HG02588 (cell line): Measurements from ENCODE around the gene MZF1.

ENCODE experiments used
- ATAC-seq: cut with Tn5 transposase; IDR thresholded peaks from one replicate; pipeline ENCODE4 v1.9.1; 2021; ENCODE audit warnings: mild to moderate bottlenecking, moderate library complexity; ENCODE audit not compliant: unreplicated experiment

The MZF1 gene

DNA sequence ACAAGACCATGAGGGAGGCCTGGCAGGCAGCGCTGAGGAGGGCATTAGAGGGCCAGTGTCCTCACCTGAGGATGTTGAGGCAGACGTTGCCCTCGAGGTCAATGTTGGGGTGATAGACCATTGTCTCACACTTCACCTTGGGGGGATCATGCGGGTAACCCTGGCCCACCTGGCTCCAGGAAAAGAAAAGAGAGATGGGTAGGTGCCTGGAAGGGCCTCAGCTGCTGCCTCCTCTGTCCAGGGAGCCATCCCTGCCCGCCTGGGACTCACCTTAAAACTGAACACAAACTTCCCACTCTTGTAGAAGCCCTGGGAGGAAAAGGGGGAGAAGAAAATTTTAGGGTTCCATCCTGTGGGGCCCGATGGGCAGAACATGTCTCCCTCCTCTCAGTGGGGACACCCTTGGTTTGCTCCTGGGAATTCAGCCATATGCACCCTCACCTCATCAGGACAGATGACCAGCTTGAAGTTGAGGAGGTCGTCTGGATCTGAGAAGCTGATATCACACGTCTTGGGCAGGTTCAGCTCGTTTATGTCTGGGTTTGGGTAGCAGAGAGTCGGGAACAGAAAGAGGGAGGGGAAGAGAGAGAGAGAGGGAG is 16.4 kb downstream of the MZF1 start:
- ATAC-seq, result no peak

DNA sequence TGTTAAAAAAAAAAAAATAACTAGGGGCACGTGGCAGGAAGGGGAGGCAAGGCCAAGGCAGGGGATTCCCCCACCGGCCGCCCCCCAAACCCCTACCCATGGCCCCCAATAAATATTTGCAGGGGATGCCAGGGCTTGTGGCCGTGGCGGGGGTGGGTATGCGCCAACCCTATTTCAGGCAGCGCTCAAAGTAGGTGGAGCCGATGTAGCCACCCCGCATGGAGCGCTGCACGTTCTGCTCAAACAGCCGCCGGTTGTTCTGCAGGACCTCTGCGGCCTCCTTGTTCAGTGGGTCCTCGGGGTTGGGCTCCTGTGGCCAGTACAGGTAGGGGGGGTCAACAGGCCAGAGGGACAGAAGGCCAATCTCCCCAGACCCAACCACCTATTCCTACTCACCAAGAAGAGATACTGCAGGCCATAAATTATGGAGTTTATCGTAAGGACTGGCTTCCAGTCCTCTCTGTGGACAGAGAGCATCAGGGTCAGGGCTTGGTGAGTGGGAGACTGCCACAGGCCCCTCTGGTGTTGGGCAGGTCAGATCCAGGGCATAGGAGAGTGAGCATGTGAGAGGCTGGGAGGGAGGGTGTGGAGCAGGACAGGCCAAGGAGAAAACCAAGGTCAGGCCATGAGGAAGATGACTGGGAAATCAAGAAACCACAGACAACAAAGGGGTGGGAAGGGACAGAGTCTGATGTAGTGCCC is 17.1 kb downstream of the MZF1 start:
- no peak for ATAC-seq

DNA sequence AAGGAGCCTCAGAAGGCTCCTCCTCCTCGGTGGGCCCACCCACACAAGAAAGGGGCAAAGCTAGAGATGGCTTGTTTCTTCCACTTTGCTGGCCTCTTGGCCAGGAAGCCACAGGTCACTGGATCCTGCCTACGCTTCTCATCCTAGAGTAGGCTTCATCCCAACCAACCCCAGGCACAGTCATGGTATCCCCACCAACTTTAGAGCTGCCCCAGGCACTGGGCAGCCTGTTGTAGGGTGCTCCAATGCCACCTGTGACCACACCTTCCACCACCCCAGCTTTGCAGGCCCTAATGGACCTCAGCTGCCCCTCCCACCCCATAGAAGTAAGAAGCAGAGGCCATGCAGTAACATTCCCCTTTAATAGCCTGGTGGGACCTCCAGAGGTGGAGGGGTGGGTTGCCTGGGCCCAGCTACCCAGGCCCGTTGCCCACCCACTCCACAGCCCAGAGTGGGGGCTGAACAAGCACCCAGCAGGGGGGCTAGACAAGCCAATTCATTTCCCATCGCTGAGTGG is 17.7 kb downstream of the MZF1 start:
- no peak for ATAC-seq

DNA sequence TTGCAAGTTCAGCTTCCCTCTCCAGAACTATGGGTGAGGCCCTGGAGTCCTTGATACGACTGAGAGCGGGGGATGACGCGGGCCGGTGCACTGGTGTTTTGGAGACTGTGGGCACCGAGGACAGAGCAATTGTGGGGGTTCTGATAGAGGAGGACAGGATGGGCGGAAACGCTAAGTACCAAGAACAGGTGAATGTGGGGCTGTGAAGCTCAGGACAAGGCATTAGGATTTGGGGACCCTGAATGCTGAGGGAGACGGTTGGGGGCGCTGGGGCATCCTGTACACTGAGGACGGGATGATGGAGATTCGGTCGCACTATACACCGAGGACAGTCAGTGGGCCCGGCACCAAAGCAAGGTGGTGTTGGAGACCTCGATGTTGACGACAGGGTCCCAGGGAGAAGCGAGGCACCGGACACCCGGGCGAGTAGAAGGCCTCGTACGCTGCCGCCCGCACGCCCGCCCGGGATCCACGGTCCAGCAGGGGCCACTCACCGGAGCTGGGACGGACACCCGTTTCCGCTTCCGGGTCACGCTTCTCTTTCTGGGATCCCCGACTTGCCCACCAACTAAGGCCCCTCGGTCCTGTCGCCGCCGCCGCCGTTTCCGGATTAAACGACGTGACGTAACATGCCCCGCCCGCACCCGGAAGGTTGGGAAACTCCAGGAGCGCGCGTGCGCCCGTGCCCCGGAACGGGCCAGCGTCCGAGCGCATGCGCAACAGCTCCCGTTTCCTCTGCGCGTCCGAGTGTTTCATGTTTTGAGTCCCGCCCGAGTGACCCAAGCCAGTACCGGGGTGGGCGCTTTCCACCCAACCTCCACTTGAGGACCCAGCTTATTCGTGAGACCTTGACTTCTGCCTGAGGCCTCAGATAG is 18.4 kb downstream of the MZF1 start, which contains the start of gene CHMP2A:
TSS of gene CHMP2A (minus strand) at position 612 of the 875 bp plus-strand sequence. CDS start 893 bp downstream, outside the sequence.
- ATAC-seq, result peak; percentile 25

DNA sequence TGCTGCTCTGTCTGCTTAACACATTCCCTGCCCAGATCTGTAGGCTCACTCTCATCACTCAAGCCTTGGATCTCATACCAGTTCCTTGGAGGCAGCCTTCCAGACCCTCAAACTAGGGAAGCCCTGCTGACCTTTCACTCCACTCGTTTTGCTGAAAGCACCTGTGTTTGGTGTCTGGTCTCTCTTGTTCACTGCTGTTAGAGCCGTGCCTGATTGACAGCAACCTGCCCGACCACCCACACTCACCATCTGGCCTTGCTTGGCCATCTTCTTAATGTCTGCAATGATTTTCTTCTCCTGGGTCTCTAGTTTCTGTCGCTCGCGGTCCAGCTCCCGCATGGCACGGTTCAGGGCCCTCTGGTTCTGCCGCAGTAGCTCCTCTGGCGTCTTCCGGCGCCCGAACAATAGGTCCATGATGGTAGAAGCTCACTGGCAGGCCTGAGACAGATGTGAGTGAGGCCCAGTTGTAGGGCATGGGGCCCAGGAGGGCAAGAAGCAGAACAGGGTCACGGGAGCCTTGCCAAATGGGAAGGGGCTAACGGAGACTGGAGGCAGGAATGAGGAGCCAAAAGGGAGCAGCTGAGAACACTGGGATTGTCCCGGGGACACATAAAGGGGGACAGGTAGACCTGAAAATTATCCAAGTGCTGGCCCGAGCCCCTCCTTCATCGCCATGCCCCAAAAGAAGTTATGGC is 19.2 kb downstream of the MZF1 start:
- ATAC-seq, result no peak

DNA sequence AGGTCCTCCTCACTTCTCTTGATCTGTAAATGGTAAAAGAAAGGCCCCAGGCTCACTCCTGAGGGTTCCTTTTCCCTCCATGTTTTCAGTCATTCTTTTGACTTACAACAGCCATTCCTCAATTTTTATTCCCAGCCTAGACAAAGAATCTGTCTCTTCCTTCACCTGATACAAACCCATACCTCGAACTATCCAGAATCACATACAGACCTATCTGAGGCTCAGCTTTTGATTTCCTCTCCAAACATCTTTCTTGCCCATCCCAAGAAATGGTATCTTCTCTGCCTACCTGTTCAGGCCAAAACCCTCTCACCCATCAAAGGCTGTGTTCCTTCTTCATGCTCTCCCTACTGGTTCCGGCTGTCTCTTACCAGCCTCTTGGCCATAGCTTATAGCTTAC is 20.5 kb downstream of the MZF1 start:
- ATAC-seq, result no peak

DNA sequence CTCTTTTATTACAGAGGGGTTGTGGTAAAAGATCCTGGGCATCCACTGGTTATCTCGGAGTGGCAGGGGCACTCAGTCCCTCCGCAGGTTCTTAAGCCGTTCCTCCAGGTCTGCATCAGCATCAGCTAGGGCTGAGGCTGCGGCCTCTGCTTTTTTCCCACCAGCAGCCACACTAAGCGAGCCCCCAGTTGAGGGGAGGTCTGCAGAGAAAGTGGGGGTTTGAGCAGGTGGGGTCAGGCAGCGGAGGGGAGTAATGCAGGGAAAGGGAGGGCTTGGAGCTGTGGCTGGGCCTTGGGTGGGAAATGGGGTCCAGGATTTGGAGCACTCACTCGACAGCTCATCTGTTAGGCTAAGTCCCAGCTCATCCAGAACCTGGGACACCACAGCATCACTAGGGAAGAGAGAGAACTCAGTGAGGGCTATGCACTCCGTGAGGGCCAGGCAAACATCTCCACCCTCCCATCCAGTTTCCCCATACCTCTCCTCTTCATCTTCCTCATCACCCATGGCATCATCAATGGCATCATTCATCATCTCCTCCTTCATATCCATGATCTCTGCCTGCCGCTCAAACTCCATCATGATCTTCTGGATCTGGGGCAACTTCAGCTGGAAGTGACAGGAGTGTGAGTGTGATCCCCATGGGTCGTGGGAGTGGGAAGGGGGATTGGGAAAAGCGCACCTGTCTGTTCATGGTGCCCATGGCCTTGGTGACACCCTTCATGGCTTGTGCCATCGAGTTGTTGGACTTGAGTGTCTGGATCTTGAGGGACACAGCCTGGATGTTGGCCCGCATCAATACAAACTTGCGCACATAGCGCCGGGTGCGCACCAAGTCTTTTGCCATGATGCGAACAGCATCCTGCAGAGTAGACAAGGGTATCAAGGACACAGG is 21.3 kb downstream of the MZF1 start:
- no peak for ATAC-seq

DNA sequence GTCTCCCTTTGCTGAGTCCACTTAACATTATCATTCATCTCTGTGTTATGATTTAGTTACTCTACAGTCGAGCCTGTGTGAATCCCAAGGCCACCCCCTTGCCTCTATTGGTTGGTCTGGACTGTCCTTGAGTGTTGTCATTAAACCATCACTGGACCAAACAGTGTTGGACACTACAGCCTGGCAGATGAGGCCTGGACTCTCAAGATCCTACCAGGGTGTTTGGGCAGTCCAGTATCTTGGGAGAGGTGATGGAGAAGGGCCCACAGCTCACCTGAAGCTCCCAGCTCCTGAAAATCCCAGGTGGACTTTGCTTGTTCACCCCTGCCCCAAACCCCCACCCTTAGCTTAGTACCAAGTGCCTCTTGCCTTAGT is 22.0 kb downstream of the MZF1 start:
- no peak for ATAC-seq

DNA sequence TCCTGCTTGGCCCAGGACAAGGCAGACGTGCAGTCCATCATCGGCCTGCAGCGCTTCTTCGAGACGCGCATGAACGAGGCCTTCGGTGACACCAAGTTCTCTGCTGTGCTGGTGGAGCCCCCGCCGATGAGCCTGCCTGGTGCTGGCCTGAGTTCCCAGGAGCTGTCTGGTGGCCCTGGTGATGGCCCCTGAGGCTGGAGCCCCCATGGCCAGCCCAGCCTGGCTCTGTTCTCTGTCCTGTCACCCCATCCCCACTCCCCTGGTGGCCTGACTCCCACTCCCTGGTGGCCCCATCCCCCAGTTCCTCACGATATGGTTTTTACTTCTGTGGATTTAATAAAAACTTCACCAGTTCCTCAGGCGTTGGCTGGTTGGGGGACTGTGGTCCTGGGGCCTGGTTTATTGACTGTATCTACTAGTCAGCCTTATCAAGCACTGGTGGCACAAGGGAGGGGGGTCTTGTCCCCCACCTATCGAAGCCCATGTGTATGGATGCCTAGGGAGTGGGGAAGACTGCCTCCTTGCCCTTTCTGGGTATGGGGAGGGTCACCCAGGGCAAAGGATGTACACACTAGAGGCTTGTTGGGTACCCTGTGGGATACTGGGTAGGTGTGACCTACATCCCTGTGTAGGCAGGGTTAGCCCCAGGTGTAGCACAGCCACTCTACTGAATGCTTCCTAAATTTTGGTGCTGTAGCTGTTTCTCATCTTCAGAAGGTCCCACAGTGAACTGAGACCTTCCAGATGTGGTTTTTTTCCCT is 22.6 kb downstream of the MZF1 start:
- ATAC-seq, result no peak

DNA sequence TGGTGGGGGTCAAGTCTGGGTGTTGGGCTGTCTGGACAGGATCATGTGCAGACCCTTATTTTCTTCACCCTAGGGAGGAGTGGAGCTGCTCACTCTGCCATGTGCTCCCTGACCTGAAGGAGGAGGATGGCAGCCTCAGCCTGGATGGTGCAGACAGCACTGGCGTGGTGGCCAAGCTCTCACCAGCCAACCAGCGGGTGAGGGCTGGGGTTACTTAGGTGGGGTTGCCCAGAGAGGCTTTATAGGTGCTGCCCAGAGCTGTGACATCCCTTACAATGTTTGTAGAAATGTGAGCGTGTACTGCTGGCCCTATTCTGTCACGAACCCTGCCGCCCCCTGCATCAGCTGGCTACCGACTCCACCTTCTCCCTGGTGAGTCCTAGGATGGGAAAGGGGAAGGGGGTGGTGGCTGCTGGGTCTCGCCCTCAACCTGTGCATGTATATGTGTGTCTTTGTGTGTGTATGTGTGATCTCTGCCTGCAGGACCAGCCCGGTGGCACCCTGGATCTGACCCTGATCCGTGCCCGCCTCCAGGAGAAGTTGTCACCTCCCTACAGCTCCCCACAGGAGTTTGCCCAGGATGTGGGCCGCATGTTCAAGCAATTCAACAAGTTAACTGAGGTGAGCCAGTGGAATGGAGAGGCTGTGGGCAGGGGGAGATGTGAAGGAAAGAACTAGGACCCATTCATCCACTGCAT is 23.3 kb downstream of the MZF1 start:
- ATAC-seq, result no peak

DNA sequence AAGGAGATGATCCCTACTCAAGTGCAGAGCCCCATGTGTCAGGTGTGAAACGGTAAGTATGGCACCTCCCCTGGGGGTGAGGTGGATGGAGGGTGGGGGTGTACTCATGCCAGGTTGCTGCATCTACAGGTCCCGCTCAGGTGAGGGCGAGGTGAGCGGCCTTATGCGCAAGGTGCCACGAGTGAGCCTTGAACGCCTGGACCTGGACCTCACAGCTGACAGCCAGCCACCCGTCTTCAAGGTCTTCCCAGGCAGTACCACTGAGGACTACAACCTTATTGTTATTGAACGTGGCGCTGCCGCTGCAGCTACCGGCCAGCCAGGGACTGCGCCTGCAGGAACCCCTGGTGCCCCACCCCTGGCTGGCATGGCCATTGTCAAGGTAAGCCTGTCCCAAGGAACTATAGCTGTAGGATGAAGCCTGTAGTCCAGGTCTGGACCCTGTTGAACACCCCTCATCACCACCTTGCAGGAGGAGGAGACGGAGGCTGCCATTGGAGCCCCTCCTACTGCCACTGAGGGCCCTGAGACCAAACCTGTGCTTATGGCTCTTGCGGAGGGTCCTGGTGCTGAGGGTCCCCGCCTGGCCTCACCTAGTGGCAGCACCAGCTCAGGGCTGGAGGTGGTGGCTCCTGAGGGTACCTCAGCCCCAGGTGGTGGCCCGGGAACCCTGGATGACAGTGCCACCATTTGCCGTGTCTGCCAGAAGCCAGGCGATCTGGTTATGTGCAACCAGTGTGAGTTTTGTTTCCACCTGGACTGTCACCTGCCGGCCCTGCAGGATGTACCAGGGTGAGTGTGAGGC is 24.1 kb downstream of the MZF1 start:
- no peak for ATAC-seq

DNA sequence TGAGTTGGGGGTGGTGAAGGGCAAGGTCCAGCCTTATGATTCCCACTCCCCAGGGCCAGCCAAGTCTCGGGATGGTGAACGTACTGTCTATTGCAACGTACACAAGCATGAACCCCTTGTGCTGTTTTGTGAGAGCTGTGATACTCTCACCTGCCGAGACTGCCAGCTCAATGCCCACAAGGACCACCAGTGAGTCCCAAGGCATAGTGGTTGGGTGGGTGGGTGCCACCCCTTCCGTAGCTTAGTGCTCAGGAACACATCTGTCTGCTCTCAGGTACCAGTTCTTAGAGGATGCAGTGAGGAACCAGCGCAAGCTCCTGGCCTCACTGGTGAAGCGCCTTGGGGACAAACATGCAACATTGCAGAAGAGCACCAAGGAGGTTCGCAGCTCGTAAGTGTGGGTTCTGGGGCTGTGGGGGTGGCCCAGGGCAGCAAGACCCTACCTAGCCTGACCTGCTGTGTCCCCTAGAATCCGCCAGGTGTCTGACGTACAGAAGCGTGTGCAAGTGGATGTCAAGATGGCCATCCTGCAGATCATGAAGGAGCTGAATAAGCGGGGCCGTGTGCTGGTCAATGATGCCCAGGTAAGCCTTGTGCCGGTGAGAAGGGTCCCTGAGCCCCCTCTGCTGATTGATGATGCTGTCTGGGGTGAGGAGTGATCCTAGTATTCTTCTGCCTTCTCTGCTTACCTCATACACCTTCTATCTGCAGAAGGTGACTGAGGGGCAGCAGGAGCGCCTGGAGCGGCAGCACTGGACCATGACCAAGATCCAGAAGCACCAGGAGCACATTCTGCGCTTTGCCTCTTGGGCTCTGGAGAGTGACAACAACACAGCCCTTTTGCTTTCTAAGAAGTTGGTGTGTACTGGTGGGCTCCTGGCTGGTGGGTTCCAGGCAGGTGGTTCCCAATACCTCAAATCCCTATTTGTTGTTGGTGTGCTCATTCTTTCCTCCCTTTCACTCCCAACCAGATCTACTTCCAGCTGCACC is 25.5 kb downstream of the MZF1 start:
- ATAC-seq, result no peak

DNA sequence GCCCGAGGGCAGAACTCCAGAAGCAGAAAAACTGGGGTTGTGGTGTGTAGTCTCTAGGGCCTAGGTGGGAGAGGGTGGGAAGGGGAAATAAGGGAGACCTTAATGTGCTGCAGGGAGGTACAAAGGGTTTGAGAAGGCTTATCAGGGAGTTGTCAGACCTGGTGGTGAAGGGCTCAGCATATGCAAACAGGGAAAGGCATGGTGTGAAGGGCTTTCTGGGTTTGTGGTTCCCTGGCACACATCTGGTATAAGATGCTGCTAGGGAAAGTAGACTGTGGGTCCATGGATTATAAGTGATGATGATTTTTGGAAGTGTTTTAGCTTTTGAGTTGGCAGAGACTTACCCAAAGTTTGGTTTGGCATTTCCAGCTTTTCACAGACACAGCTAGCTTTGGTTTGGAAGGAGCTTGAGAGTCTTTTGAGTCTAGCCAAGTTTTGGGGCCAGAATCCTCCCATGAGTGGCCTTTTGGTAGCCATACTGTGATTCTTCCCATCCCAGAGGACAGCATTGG is 27.1 kb downstream of the MZF1 start:
- no peak for ATAC-seq

DNA sequence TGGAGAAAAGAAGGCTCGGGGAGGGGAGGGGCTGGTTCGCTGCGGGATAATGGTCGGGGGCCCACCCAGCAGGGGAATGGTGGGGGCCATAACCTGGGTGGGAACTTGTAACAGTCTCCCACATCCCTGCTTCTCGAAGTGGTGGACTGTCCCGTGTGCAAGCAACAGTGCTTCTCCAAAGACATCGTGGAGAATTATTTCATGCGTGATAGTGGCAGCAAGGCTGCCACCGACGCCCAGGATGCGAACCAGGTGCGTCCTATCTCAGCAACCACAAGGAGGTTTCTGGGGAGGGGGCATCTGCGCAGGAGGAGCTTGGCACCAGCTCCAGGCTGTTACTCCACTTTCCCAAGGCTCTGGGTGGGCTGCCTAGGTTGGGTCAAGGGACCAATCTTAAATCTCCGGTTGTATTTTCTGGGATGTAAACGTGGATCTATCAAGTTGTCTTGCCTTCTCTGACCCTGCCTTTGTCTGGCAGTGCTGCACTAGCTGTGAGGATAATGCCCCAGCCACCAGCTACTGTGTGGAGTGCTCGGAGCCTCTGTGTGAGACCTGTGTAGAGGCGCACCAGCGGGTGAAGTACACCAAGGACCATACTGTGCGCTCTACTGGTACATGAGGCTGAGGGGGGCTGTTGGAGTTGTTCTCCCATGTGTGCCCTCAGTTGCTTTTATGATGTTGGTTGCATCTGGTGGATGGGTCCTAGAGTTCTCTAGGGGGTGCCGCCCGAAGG is 27.7 kb downstream of the MZF1 start:
- no peak for ATAC-seq

DNA sequence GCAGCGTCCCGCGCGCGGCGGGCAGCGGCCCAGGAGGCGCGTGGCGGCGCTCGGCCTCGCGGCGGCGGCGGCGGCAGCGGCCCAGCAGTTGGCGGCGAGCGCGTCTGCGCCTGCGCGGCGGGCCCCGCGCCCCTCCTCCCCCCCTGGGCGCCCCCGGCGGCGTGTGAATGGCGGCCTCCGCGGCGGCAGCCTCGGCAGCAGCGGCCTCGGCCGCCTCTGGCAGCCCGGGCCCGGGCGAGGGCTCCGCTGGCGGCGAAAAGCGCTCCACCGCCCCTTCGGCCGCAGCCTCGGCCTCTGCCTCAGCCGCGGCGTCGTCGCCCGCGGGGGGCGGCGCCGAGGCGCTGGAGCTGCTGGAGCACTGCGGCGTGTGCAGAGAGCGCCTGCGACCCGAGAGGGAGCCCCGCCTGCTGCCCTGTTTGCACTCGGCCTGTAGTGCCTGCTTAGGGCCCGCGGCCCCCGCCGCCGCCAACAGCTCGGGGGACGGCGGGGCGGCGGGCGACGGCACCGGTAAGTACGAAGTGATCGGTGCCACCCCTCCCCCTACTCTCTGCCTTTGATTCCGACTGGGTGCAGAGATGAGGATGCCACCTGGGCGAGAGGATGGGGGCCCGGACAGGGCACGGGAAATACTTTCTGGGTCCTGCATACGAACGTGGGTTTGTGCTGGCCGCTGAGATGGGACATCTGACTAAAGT is 28.4 kb downstream of the MZF1 start:
- ATAC-seq, result peak; percentile 49
